Stimulated activated CD4-positive, alpha-beta T cell treated with anti-CD3 and anti-CD28 coated beads, Interleukin-12 subunit alpha, Interleukin-12 subunit beta, amount 100 ng/mL, for 48 hours (primary cell): ENCODE data around the gene GNPTG.

Source experiments
- DNase-seq, 3 donors: peaks; one replicate each; pipeline ENCODE4 v3.0.0-alpha.2; 2020; ENCODE audit warnings: low read depth in 2 of 3, low spot score in 1 of 3

GNPTG gene

DNA sequence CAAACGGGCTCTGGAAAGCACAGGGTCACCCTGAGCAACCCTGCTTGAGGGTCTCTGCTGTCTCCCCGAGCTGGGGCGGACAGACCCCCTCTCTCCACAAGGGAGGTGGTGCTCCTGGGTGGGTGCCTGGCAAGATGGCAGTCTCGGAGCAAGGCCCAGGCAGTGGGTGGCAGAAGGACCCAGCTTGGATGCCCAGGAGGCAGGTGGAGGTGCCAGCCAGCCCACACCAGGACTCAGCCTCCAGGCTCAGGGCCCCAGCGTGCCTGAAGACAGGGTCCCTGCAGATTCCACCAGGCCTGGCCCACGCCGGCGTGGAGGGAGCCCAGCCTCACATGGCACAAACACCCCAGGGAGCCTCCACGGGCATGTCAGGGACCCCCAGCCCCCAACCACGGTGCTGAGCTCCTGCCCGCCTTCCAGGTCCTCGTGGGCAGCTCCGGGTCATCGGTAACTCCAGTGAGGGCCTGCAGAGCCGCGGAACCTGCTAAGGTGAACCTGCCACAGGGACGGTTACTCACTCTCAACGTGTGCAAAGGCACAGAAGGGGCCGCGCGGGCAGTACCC is 42.0 kb downstream of the GNPTG start:
- no peak for DNase-seq

DNA sequence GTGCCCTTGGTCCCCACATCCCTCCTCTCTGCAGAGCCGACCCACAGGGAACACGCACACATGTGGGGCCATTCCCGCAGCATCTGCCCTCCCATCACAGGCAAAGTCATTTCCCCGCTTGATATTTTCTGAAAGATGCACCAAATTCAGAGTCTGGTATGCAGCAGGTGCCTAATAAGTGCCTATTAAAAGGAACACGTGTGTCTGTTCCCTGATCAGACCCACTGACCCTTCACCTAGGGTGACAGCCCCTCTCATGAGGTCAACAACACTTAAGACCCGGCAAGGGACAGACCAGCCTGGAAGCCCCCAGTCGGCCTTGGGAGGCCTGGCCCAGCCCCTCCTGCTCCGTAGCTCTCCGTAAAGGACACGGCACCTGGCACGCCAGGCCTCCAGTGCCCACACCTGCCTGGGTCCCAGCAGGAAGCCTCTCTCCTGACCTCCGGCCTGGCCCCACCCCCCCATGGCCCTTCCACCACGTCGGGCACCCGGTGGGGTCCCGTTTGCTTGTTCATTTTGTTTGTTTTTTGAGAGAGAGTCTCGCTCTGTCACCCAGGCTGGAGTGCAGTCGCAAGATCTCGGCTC is 42.7 kb downstream of the GNPTG start:
- no peak for DNase-seq

DNA sequence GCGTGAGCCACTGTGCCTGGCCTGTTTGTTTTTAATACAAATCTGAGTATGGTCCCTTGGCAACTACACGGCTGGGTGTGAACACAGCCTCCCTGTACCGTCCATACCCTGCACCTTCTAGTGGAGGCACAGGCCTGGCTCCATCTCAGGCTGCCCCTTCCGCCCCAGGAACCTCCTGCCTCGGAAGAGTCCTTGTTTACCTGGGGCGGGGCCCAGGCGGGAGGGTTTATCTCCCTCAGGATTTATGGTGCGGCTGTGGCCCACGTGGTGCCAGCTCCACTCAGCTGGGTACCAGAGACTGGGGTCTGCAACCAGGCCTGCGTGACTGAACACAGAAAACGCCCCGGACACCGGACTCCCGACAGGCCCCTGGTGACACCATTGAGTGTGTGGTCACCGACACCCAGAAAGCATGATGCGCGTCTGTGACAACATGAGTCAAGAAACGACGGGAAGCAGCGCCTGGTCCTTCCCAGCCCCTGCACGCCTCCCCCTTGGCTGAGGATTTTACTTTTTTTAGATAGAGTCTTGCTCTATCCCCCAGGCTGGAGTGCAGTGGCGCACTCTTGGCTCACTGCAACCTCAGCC is 43.8 kb downstream of the GNPTG start:
- no peak for DNase-seq

DNA sequence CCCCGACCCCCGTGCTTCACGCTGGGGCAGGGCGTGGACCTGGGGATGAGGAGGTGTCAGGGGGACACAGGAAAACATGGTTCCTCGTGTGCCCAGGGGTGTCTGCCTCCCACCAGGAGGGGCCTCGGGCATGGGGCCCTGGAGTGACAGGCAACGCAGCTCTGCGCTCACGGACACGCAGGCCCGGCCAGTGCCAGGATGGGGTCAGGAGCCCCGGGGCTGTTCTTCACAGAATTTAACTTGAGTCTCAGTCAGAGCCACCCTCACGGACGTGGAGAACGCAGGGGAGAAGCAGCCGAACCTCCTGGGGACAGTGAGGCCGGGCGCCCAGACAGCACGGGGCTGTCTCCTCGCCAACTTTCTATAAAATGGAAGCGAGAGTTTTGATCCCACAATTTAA is 46.0 kb downstream of the GNPTG start:
- no peak for DNase-seq

DNA sequence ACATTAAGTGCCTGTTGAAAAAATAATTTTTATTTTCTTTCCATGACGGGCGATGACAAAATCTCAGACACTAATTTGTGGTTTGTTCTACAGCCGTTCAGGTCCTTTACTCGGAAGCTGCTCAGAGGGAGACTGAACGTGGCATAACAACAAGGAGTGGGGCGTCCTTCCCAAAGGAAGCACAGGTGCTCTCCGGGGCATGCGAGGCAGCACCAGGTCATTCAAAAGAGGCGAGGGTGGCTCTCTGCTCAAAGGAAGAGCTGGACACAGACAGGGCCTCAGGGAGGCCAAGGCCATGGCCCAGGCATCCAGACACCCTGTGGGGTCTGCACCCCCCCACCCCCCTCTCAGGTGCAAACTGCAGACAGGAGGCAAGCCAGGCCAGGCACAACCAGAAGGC is 46.6 kb downstream of the GNPTG start:
- no peak for DNase-seq

DNA sequence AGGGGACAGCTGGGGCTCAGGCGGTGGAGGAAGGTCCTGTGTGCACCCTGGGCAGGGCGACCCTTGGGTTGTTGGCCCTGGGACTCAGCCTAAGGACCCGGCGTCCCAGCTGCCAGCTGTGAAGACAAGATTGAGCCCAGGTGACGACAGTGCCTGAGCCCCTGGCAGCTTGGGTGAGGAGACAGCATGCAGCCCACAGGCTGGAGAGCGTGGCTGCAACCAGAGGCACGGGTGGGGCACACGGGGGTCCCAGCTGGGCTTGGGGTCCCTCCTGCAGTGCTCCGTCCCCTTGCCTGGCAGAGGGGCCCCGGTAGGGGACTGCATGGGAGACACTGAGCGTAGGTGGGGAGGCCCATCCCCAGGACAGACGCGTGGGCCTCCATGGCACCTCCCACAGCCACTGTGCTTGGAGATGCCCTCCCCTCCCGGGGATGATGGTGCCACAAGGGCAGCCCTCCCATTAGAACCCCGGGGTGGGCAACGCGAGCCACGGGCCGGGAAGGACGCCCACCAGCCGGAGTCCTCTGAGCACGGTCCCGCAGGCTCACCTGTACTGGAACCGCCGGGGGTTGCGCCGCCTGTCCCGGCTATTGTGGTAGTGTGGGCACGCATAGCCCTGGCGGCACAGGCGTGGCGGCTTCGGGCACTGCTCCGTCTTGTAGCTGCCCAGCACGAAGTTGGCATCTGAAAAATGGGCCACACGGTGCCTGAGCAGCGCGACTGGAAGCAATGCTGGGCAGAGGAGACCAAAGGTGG is 47.3 kb downstream of the GNPTG start:
- no peak for DNase-seq

DNA sequence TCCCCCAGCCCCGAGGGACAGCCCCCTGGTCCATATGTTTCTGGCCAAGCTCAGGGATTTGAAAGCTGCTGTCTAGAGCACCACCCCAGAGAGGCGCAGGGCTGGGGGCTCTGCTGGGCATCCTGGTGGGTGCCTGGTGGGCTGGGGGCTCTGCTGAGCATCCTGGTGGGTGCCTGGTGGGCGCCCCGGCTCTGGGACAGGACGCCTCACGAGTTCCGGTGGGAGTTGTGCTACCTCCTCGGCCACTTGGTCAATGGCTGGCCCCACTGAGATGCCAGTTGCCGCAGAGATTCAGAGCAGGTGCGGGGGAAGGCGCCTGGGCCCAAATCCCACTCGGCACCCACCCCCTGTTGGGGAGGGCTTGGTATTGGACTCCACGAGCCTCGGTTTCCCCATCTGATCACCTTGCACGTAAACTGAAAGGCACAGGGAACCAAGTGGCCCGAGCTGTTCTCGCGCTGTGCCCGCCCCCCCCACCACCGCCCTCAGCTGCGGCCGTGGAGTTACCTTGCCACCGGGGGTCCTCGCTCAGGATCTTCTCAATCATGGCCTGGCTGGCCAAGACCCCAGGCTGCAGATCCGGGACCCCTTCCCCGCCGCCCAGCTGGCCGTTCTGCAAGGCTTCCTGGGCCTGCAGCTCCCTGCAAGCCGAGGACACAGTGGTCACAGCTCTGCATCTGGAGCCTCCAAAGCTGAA is 49.5 kb downstream of the GNPTG start:
- no peak for DNase-seq

DNA sequence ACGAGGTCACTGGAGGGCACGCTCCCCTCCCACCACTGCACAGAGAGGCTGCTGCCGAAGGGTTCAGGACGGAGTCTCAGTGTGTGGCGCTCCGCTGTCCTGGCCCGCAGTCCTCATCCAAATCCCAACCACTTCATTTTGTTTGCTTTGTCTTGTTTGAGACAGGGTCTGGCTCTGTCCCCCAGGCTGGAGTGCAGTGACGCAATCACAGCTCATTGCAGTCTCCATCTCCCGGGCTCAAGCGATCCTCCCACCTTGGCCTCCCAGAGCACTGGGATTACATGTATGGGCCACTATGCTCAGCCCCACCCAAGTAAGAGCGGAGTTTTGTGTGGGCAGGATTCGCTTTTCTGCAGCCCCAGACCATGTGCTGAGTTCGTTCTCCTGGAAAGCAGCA is 50.0 kb downstream of the GNPTG start:
- DNase-seq, result no peak

DNA sequence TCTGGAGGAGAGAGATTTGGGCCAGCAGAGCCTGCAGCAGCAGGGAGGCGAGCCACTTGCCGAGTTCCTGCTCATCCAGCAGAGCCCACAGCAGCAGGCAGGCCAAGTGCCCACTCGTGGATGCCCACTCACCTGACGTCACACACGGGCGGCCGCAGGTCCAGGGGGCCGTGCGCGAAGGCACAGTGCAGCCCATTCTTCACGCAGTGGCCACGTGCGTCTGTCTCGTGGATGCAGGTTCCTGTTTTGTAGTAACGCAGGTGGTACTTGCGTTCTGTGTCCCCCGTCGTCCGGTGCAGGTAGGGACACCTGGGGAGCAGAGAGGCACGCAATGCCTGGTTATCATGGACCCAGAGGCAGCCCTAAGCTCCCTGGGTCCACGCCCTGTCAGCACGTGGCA is 51.3 kb downstream of the GNPTG start:
- no peak for DNase-seq

DNA sequence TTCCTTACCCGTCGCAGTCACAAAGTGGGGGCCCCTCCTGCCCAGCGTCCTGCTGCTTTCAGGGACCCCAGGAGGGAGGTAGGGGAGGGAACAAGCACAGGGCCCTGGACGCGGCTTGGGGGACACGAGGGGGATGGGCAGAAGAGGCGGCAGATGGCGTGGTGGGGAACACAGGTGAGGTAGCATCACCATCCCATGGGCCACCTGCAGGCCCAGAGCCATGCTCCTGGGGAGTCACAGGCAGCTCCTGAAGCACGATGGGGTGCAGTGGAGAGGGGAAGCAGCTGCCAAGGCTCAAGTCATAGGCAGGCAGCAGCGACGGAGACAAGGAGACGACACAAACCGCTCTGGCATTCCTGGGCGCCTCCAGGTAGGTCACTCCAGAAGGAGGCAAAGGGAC is 52.0 kb downstream of the GNPTG start:
- no peak for DNase-seq

DNA sequence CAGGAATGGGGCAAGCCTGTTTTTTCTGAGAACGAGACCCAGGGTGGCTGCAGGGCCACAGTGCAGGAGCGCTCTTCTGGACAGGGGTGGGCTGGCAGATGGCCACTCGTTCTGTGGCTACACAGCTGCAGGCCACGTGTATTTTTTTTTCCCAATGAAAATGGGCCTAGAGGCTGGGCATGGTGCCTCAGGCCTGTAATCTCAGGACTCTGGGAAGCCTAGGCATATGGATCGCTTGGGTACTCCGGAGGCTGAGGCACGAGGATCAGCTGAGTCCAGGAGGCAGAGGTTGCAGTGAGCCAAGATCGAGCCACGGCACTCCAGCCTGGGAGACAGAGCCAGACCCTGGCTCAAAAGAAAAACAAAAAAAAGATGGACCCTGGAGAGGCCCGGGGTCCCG is 56.0 kb downstream of the GNPTG start:
- DNase-seq, result no peak

DNA sequence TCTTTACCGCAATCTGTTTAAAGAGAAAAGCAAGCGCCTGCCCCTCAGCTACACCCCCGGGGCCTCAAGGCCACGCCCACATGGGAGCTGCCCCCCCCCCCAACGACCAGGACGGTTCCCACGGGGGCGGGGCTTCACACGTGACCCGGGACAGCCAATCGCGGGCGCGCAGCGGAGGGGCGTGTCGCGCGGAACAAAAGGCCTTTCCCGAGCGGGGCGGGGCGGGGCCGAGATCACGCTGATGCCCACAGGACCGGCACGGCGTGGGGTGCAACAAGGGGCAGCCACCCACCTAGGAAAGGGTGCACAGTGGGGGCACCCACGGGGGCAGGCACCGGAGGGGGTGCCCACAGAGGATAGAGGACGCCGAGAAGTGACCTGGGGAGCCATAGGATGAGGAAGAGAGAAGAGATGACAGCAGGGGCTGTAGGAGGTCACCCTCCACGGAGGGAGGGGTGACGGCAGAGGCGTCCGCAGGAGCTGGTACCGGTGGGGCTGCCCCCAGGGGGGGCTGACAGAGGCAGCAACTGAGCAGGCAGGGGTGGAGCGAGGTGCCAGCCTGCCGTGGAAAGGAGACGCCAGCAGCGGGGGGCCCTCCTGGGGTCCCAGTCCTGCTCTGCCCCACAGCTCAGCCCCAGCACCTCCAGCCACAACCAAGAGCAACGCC is 56.6 kb downstream of the GNPTG start:
- peak; percentile 87 to 97 (median 93) for DNase-seq

DNA sequence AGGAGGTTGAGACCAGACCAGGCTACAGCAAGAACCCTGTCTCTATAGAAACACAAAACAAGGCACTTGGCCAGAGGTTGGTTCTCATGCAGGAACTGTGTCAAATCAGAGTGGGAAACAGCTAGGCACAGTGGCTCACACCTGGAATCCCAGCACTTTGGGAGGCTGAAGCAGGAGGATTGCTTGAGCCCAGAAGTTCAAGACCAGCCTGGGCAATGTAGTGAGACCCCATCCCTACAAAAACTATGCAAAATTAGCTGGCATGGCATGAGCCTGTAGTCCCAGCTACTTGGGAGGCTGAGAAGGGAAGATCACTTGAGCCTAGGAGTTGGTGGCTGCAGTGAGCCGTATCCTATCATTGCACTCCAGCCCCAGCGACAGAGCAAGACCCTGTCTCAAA is 61.1 kb downstream of the GNPTG start:
- no peak for DNase-seq
